Measurements from ENCODE around the gene CEMIP2.
"Not testable (repeated sequence)": the region's sequence is repeated elsewhere in the genome, so short reads cannot be mapped to it uniquely, and the experiment has no call there.

CEMIP2 gene

GRCh38 chr9:71680189-71680980 is 87.9 kb downstream of the CEMIP2 start:
- no peak for DNase-seq

GRCh38 chr9:71678999-71679398 is 89.3 kb downstream of the CEMIP2 start:
- DNase-seq, result no peak

GRCh38 chr9:71677209-71677608 is 91.1 kb downstream of the CEMIP2 start:
- no peak for DNase-seq

GRCh38 chr9:71676460-71676859 is 91.9 kb downstream of the CEMIP2 start:
- no peak for DNase-seq

- no peak for DNase-seq
Measured at GRCh38 chr9:71675857-71676165, 92.5 kb downstream of the CEMIP2 start.

- DNase-seq, result no peak
Measured at GRCh38 chr9:71675105-71675856, 93.0 kb downstream of the CEMIP2 start.

- DNase-seq, result no peak
Measured at GRCh38 chr9:71672573-71672972, 95.7 kb downstream of the CEMIP2 start.

GRCh38 chr9:71671289-71671688 is 97.0 kb downstream of the CEMIP2 start:
- no peak for DNase-seq

GRCh38 chr9:71670121-71670520 is 98.2 kb downstream of the CEMIP2 start:
- DNase-seq, result no peak

- DNase-seq, result no peak
Measured at GRCh38 chr9:71669284-71669995, 98.9 kb downstream of the CEMIP2 start.

- DNase-seq, result no peak
Measured at GRCh38 chr9:71668717-71669116, 99.6 kb downstream of the CEMIP2 start.

- DNase-seq, result no peak
Measured at GRCh38 chr9:71665247-71665646, 103.1 kb downstream of the CEMIP2 start.

- DNase-seq, result no peak
Measured at GRCh38 chr9:71664566-71664965, 103.7 kb downstream of the CEMIP2 start.

- DNase-seq, result no peak
Measured at GRCh38 chr9:71663931-71664459, 104.3 kb downstream of the CEMIP2 start.

GRCh38 chr9:71663216-71663615 is 105.1 kb downstream of the CEMIP2 start:
- DNase-seq, result no peak

- DNase-seq, result no peak
Measured at GRCh38 chr9:71662082-71662481, 106.2 kb downstream of the CEMIP2 start.

- DNase-seq, result not testable (repeated sequence)
Measured at GRCh38 chr9:71657276-71657675, 111.0 kb downstream of the CEMIP2 start.

- no peak for DNase-seq
Measured at GRCh38 chr9:71656496-71656895, 111.8 kb downstream of the CEMIP2 start.

GRCh38 chr9:71655778-71656177 is 112.5 kb downstream of the CEMIP2 start:
- DNase-seq, result no peak

- DNase-seq, result no peak
Measured at GRCh38 chr9:71655141-71655540, 113.2 kb downstream of the CEMIP2 start.

GRCh38 chr9:71652480-71652879 is 115.8 kb downstream of the CEMIP2 start:
- DNase-seq, result no peak

GRCh38 chr9:71648453-71648852 is 119.9 kb downstream of the CEMIP2 start:
- no peak for DNase-seq

All from hypothalamus (tissue), 51 donors.